Smooth muscle cell (in vitro differentiated cells): ENCODE data around the gene PKN1. TPM values are rescaled to one million over a fixed set of nuclear protein-coding genes. Genes with fewer than 3 reads are reported as not detected.
A peak's percentile ranks its signal among the peaks of the same experiment; 100 is the strongest.

Experiments
- DNase-seq: peaks from one replicate; lab custom pipeline; 2025; ENCODE audit not compliant: unreplicated experiment; lab: John Stamatoyannopoulos, UW
- H2AFZ ChIP-seq: fragments of 200-600 bp; sonication (generic); 2 replicates; pipeline ENCODE4 v1.6.0; 2016; ENCODE audit warnings: antibody characterized with exemption, low read depth, mild to moderate bottlenecking
- H3F3A ChIP-seq: fragments of 200-600 bp; sonication (generic); 2 replicates; pipeline ENCODE4 v1.6.0; 2017; ENCODE audit warnings: antibody characterized with exemption, low read depth
- H3K27ac ChIP-seq: fragments of 200-600 bp; sonication (generic); 2 replicates; pipeline ENCODE4 v1.5.1; 2016; ENCODE audit warnings: low read depth, mild to moderate bottlenecking
- H3K27me3 ChIP-seq: fragments of 200-600 bp; sonication (generic); 2 replicates; pipeline ENCODE4 v1.6.1; 2016; ENCODE audit warnings: low read depth, mild to moderate bottlenecking
- H3K36me3 ChIP-seq: fragments of 200-600 bp; sonication (generic); 2 replicates; pipeline ENCODE4 v1.5.1; 2016; ENCODE audit warnings: low read depth
- H3K4me1 ChIP-seq: fragments of 200-600 bp; sonication (generic); 2 replicates; pipeline ENCODE4 v1.5.1; 2016; ENCODE audit warnings: low read depth
- H3K4me2 ChIP-seq: fragments of 200-600 bp; sonication (generic); 2 replicates; pipeline ENCODE4 v1.6.0; 2016; ENCODE audit warnings: mild to moderate bottlenecking
- H3K4me3 ChIP-seq: fragments of 200-600 bp; sonication (generic); 2 replicates; pipeline ENCODE4 v1.5.1; 2016; ENCODE audit warnings: mild to moderate bottlenecking
- H3K79me2 ChIP-seq: fragments of 200-600 bp; sonication (generic); 2 replicates; pipeline ENCODE4 v1.6.0; 2016; ENCODE audit warnings: low read depth, mild to moderate bottlenecking
- H3K9ac ChIP-seq: fragments of 200-600 bp; sonication (generic); 2 replicates; pipeline ENCODE4 v1.6.0; 2016; ENCODE audit warnings: low read depth
- H3K9me3 ChIP-seq: fragments of 200-600 bp; sonication (generic); replicated peaks from 2 replicates; pipeline ENCODE4 v1.5.1; 2016; ENCODE audit warnings: low read depth
- H4K20me1 ChIP-seq: fragments of 200-600 bp; sonication (generic); 2 replicates; pipeline ENCODE4 v1.6.0; 2016; ENCODE audit warnings: low read depth
- CTCF ChIP-seq: fragments of 200-600 bp; sonication (generic); IDR thresholded peaks from 2 replicates; pipeline ENCODE4 v1.5.1; 2017; ENCODE audit warnings: borderline replicate concordance, mild to moderate bottlenecking, antibody characterized with exemption; ENCODE audit not compliant: insufficient read depth, poor library complexity, severe bottlenecking
- WGBS: methylation state at CpG from one replicate; pipeline ENCODE4 v1.1.7; 2016; ENCODE audit warnings: low lambda C conversion rate; 5-methylcytosine and 5-hydroxymethylcytosine counted together
- polyA plus RNA-seq: library from polyadenylated mRNA; unstranded; fragments of >200 nt; fragmentation: Nextera tagmentation; extraction: Ambion mirVana; gene quantifications from 2 replicates; pipeline ENCODE4 v1.2.1, GENCODE V29; 2016
- total RNA-seq: library from RNA; depleted of rRNA; stranded (reverse); fragments of >200 nt; gene quantifications from 2 replicates; pipeline ENCODE4 v1.2.3, GENCODE V29; 2014

Gene PKN1
- total and polyA plus RNA-seq, 2 experiments from 2014 or later, result 28.0 to 64.8 TPM

DNA sequence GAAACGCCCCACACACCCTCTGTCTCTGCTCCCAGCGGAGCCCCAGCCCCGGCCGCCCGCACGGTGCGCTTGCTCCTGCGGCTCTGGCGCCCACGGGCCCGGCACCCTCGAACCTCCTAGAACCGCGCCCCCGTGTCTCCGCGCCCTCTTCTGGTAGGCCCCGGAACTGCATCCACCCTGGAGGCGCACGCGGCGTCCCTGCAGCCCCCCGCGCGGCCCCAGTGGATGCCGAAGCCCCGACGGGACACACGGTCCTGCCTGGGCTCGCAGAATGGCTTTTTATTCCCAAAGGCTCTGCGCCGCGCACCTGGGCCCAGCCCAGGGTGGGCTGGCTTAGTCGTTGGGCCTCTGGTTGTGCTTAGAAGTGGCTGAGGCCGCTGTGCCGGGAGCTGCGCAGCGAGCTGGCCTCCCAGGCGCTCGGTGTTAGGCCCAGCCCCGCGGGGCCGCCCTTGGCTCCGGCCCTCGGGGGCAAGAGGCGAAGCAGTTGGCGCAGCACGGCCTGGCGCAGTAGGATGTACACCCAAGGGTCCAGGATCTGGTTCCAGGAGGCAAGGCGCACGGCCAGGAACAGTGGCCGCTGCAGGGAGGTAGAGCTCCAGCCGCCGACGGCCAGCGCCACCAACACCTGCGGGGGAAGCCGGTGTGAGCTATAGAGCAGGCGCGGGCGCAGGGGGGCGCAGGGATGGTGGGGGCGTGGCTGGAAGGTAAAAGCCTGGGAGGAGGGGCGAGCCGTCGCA lies 39.3 kb downstream of the PKN1 start:
- Histone ChIP-seq H3K9me3 (no peaks in the 10 kb centered on the region), H3F3A (no peaks in the 10 kb centered on the region), H3K36me3 (no peaks in the 10 kb centered on the region), H3K4me3 (peak overlapping the region; percentile 34), H4K20me1 (peaks cover 9% of the 10 kb centered on the region), H3K4me1 (peaks cover 12% of the 10 kb centered on the region), H3K27ac (no peak overlapping the region), H2AFZ (no peak overlapping the region), H3K9ac (no peak overlapping the region), H3K79me2 (no peaks in the 10 kb centered on the region), H3K4me2 (peak overlapping the region; percentile 84), H3K27me3 (no peaks in the 10 kb centered on the region)
- WGBS, result 4% methylated on average over 58 of the region's 66 CpGs
- TF ChIP-seq CTCF, result peak; percentile 98
- DNase-seq, result peak; percentile 70

GRCh38 chr19:14473073-14473977 lies 40.2 kb downstream of the PKN1 start:
- TF ChIP-seq CTCF, result no peak
- Histone ChIP-seq H3F3A (no peaks in the 10 kb centered on the region), H3K9me3 (no peaks in the 10 kb centered on the region), H3K9ac (no peak overlapping the region), H3K27ac (no peak overlapping the region), H3K27me3 (no peaks in the 10 kb centered on the region), H3K4me2 (no peak overlapping the region), H3K36me3 (no peaks in the 10 kb centered on the region), H3K79me2 (no peaks in the 10 kb centered on the region), H2AFZ (no peak overlapping the region), H4K20me1 (peaks cover 12% of the 10 kb centered on the region), H3K4me3 (no peak overlapping the region), H3K4me1 (peaks cover 12% of the 10 kb centered on the region)
- 93% methylated on average over 62 of the region's 97 CpGs for WGBS
- no peak for DNase-seq

DNA sequence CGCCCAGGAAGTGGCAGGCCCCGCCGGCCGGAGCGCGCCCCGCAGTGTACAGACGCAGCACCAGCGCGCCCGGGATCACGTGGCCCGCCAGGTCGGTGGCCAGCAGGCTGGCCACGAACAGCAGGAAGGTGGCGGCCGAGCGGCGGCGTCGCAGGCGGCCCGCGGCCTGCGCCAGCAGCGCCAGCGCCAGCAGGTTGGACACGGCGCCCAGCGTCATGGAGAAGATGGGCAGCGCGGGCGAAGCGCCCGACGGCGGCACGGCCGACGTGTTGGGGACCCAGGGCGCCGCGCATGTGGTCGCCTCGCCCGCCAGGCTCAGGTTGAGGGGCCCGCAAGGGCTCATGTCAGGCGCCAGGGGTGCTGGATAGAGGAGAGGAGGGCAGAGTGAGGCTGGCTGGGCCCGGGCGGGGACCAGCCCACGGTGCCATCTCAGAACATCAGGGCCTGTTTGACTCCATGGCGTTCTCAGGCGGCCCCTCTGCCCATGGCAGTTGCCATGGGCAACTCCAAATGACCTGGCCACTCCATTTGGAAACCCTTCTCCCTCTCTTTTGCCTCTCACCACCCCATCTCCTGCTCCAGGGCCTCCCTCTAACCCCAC lies 41.0 kb downstream of the PKN1 start:
- no peak for TF ChIP-seq CTCF
- no peak for DNase-seq
- no peak overlapping the region for H2AFZ ChIP-seq

More for the DNA sequence above, 41.0 kb downstream of the PKN1 start:
- H3K79me2 ChIP-seq, result no peaks in the 10 kb centered on the region
- H3K9ac ChIP-seq, result no peak overlapping the region
- no peak overlapping the region for H3K4me2 ChIP-seq
- H3K4me1 ChIP-seq, result peaks cover 12% of the 10 kb centered on the region
- H3F3A ChIP-seq, result no peaks in the 10 kb centered on the region
- no peaks in the 10 kb centered on the region for H3K9me3 ChIP-seq
- peaks cover 18% of the 10 kb centered on the region for H4K20me1 ChIP-seq
- H3K4me3 ChIP-seq, result no peak overlapping the region
- no peaks in the 10 kb centered on the region for H3K27me3 ChIP-seq
- WGBS, result 97% methylated on average over 52 of the region's 53 CpGs
- H3K36me3 ChIP-seq, result no peaks in the 10 kb centered on the region
- H3K27ac ChIP-seq, result no peak overlapping the region
